MM.1S (cell line): ENCODE data around the gene NOL4L.

Experiments used
- DNase-seq: peaks from one replicate; pipeline ENCODE4 v3.0.0-alpha.2; 2015
- H2AFZ ChIP-seq: fragments of 300-600 bp; sonication (generic); 2 replicates; pipeline ENCODE4 v1.6.0; 2016; ENCODE audit warnings: antibody characterized with exemption, low read length
- H3F3A ChIP-seq: fragments of 300-600 bp; sonication (generic); 2 replicates; pipeline ENCODE4 v1.6.1; 2016; ENCODE audit warnings: mild to moderate bottlenecking, antibody characterized with exemption, low read length, moderate library complexity, mixed read lengths; ENCODE audit not compliant: insufficient read depth
- H3K27ac ChIP-seq: fragments of 300-600 bp; sonication (generic); 2 replicates; pipeline ENCODE4 v1.5.1; 2016; ENCODE audit warnings: mild to moderate bottlenecking, low read length
- H3K27me3 ChIP-seq: fragments of 300-600 bp; sonication (generic); replicated peaks from 2 replicates; pipeline ENCODE4 v1.6.0; 2016; ENCODE audit warnings: low read length; ENCODE audit not compliant: insufficient read depth
- H3K36me3 ChIP-seq: fragments of 300-600 bp; sonication (generic); replicated peaks from 2 replicates; pipeline ENCODE4 v1.6.1; 2016; ENCODE audit warnings: mild to moderate bottlenecking, low read length, mixed read lengths; ENCODE audit not compliant: insufficient read depth
- H3K4me1 ChIP-seq: fragments of 300-600 bp; sonication (generic); 2 replicates; pipeline ENCODE4 v1.6.1; 2016; ENCODE audit warnings: low read length, mixed read lengths
- H3K4me2 ChIP-seq: fragments of 300-600 bp; sonication (generic); 2 replicates; pipeline ENCODE4 v1.6.0; 2016; ENCODE audit warnings: low read depth, low read length
- H3K4me3 ChIP-seq: fragments of 300-600 bp; sonication (generic); 2 replicates; pipeline ENCODE4 v1.5.1; 2016; ENCODE audit warnings: low read length, mixed read lengths
- H3K79me2 ChIP-seq: fragments of 300-600 bp; sonication (generic); 2 replicates; pipeline ENCODE4 v1.6.1; 2016; ENCODE audit warnings: mixed run types, low read length, mixed read lengths
- H3K9ac ChIP-seq: fragments of 300-600 bp; sonication (generic); 2 replicates; pipeline ENCODE4 v1.6.1; 2016; ENCODE audit warnings: low read length, mixed read lengths
- H3K9me2 ChIP-seq: fragments of 300-600 bp; sonication (generic); replicated peaks from 2 replicates; pipeline ENCODE4 v1.6.1; 2016; ENCODE audit warnings: mild to moderate bottlenecking, low read length, mixed read lengths; ENCODE audit not compliant: insufficient read depth
- H3K9me3 ChIP-seq: fragments of 300-600 bp; sonication (generic); replicated peaks from 2 replicates; pipeline ENCODE4 v1.6.1; 2016; ENCODE audit warnings: mild to moderate bottlenecking, low read length, mixed read lengths; ENCODE audit not compliant: insufficient read depth
- H4K20me1 ChIP-seq: fragments of 300-600 bp; sonication (generic); 2 replicates; pipeline ENCODE4 v1.6.1; 2016; ENCODE audit warnings: mild to moderate bottlenecking, low read length, moderate library complexity, mixed read lengths; ENCODE audit not compliant: insufficient read depth
- CTCF ChIP-seq: fragments of 300-600 bp; sonication (generic); IDR thresholded peaks from 2 replicates; pipeline ENCODE4 v1.5.1; 2016; ENCODE audit warnings: antibody characterized with exemption, low read length, mixed read lengths
- EZH2 ChIP-seq: fragments of 300-600 bp; sonication (generic); optimal IDR thresholded peaks from 2 replicates; pipeline ENCODE3; 2017; ENCODE audit warnings: low read depth, mild to moderate bottlenecking, antibody characterized with exemption, low read length, mixed read lengths
- EZH2phosphoT487 ChIP-seq: fragments of 300-600 bp; sonication (generic); IDR thresholded peaks from 2 replicates; pipeline ENCODE4 v1.6.1; 2018; ENCODE audit warnings: antibody characterized with exemption, low read length

The NOL4L gene

DNA sequence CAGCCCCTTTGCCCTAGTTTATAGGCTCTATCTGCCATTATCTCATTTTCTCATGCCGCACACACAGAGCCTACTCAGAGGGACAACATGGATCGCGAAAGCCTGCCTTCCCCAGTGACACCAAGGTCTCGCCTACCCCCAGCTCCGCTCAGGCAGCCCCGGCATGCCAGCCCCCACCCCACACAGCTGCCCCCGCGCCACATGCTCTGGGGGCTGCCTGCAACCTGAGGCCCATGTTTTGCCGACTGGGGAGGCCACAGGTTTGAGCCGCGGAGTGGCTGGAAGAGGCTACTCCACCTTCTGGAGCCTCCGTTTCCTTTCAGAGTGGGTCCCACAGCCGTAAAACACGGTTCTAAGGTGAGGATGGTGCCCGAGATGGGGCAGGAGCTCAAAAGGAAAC is 124.9 kb downstream of the NOL4L start:
- no peaks in the 10 kb centered on the region for H3K4me1 ChIP-seq

DNA sequence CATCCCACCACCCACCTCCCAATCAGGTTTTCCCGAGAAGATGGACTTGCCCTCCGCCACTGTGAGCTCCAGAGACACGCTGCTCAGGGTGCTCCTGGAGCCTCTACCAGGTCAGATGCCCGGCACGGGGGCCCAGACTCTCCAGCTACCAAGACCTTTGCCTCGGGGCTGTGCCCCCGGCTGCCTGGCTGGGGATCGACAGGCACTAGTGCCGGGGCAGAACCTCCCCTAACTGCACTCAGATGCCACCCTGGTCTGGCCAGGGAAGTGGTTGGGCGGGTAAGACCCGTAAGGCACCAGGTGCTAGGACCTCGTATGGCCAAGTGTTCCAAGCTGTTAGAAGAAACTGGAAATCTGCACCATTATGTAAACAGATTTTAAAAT is 126.3 kb downstream of the NOL4L start:
- no peak overlapping the region for H3K27ac ChIP-seq

More for the DNA sequence above, 124.9 kb downstream of the NOL4L start:
- H2AFZ ChIP-seq = no peak overlapping the region
- no peak overlapping the region for H3K9ac ChIP-seq
- H3F3A ChIP-seq = no peaks in the 10 kb centered on the region
- H3K4me3 ChIP-seq = no peak overlapping the region
- no peak for DNase-seq
- no peaks in the 10 kb centered on the region for H3K36me3 ChIP-seq
- H4K20me1 ChIP-seq = no peaks in the 10 kb centered on the region
- no peak overlapping the region for H3K4me2 ChIP-seq
- H3K9me2 ChIP-seq = no peaks in the 10 kb centered on the region
- no peaks in the 10 kb centered on the region for H3K79me2 ChIP-seq
- TF ChIP-seq EZH2 = no peak
- TF ChIP-seq CTCF = no peak
- no peak for TF ChIP-seq EZH2phosphoT487
- no peak overlapping the region for H3K27ac ChIP-seq
- H3K27me3 ChIP-seq = no peaks in the 10 kb centered on the region
- no peaks in the 10 kb centered on the region for H3K9me3 ChIP-seq

GRCh38 chr20:32458061-32458836 is 126.9 kb downstream of the NOL4L start:
- Histone ChIP-seq H3K9me2 (no peaks in the 10 kb centered on the region), H3K79me2 (no peaks in the 10 kb centered on the region), H3K4me3 (no peak overlapping the region), H3K9me3 (no peaks in the 10 kb centered on the region), H3K27me3 (no peaks in the 10 kb centered on the region), H3K27ac (no peak overlapping the region), H4K20me1 (no peaks in the 10 kb centered on the region), H3F3A (no peaks in the 10 kb centered on the region), H3K4me1 (no peaks in the 10 kb centered on the region), H3K9ac (no peak overlapping the region), H3K4me2 (no peak overlapping the region), H3K36me3 (no peaks in the 10 kb centered on the region), H2AFZ (no peak overlapping the region)
- DNase-seq = no peak
- TF ChIP-seq CTCF = no peak
- TF ChIP-seq EZH2 = no peak
- no peak for TF ChIP-seq EZH2phosphoT487

More for the DNA sequence above, 126.3 kb downstream of the NOL4L start:
- DNase-seq = no peak
- TF ChIP-seq EZH2 (no peak), EZH2phosphoT487 (no peak), CTCF (no peak)
- Histone ChIP-seq H3K79me2 (no peaks in the 10 kb centered on the region), H3K4me3 (no peak overlapping the region), H4K20me1 (no peaks in the 10 kb centered on the region), H3K4me1 (no peaks in the 10 kb centered on the region), H3K9ac (no peak overlapping the region), H3K27me3 (no peaks in the 10 kb centered on the region), H2AFZ (no peak overlapping the region), H3K9me3 (no peaks in the 10 kb centered on the region), H3K9me2 (no peaks in the 10 kb centered on the region), H3K36me3 (no peaks in the 10 kb centered on the region), H3K4me2 (no peak overlapping the region), H3F3A (no peaks in the 10 kb centered on the region)
